A549 (cell line): ENCODE measurements around the gene PIK3R1.

Experiments used
- BHLHE40 ChIP-seq: IDR thresholded peaks from 2 replicates; pipeline ENCODE4 v1.6.1; 2012; ENCODE audit warnings: low read depth, low read length, inconsistent platforms
- NR3C1 ChIP-seq: fragments of >200 bp; sonication (Bioruptor Twin); formaldehyde crosslinking; IDR thresholded peaks from 3 replicates; pipeline ENCODE4 v1.6.1; 2017
- SMC3 ChIP-seq: fragments of >200 bp; sonication (Bioruptor Twin); formaldehyde crosslinking; IDR thresholded peaks from 3 replicates; pipeline ENCODE4 v1.6.1; 2018; ENCODE audit warnings: inconsistent platforms
- TF ChIP-seq, protein P1 (sequence below): fragments of >200 bp; sonication (Bioruptor Twin); formaldehyde crosslinking; IDR thresholded peaks from 2 replicates; pipeline ENCODE4 v1.6.1; 2016
- TF ChIP-seq, protein P2 (sequence below): fragments of >200 bp; sonication (Bioruptor Twin); formaldehyde crosslinking; IDR thresholded peaks from 3 replicates; pipeline ENCODE4 v1.5.1; 2016

DNA sequence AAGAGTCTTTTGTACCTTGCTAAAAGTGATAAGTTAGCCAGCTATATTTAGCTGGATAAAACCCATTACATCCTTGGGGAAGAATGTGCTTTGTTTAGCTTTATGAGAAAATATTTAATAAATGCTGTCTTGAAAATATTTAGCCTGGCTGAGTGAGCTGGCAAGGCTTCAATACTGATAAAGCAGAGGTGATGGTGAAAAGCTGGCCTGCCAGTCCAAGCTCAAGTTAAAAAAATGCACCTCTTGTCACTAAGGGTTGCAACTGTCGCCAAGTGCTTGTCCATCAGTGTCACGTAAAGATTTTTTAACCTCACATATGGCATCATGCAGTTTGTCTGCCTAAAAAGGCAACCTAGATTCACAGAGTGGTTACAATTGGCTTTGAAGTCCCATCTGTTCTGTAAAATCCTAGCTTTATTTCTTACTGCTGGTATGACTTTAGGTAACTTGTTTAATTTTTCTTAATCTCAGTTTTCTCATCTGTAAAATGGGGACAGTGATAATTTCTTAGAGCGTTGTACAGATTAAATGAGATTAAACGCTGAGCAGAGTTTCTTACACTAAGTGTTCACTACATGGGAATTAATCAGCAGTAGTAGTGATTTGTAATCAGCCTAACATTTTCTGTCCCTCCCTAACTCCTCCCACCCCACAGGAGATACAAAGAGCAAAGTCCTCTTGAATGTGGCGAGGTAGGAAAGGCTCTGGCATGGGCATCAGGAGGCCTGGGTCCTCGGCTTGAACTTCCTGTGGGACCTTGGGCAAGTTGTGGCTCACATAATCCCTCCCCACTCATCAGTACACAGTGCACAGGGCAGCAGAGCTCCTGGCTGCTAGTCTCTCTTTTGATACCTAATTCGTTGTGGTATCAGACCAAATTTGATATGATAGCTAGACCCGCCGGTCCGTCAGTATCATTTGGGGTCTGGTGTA, 48.7 kb downstream of the PIK3R1 start:
- TF ChIP-seq, protein P1, sequence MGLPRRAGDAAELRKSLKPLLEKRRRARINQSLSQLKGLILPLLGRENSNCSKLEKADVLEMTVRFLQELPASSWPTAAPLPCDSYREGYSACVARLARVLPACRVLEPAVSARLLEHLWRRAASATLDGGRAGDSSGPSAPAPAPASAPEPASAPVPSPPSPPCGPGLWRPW = no peak
- TF ChIP-seq, protein P2, sequence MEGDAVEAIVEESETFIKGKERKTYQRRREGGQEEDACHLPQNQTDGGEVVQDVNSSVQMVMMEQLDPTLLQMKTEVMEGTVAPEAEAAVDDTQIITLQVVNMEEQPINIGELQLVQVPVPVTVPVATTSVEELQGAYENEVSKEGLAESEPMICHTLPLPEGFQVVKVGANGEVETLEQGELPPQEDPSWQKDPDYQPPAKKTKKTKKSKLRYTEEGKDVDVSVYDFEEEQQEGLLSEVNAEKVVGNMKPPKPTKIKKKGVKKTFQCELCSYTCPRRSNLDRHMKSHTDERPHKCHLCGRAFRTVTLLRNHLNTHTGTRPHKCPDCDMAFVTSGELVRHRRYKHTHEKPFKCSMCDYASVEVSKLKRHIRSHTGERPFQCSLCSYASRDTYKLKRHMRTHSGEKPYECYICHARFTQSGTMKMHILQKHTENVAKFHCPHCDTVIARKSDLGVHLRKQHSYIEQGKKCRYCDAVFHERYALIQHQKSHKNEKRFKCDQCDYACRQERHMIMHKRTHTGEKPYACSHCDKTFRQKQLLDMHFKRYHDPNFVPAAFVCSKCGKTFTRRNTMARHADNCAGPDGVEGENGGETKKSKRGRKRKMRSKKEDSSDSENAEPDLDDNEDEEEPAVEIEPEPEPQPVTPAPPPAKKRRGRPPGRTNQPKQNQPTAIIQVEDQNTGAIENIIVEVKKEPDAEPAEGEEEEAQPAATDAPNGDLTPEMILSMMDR = no peak
- TF ChIP-seq NR3C1 (no peak), BHLHE40 (no peak), SMC3 (no peak)
